Adrenal gland (tissue), 5 donors: ENCODE measurements around the gene DCUN1D2.

ENCODE experiments used
- CTCF ChIP-seq, 6 experiments: fragments of 450-650 bp in 4 of 6; fragments of 200-600 bp in 2 of 6; sonication (generic) in 1 of 6; IDR thresholded peaks; 1 replicate in 5 of 6; 2 replicates in 1 of 6; pipeline versions ENCODE4 v1.5.1 to v1.8.0; 2016 to 2021; ENCODE audit warnings: antibody characterized with exemption in 6 of 6, mild to moderate bottlenecking in 2 of 6, moderate library complexity in 1 of 6
- POLR2A ChIP-seq, 2 donors: fragments of 450-650 bp; IDR thresholded peaks; one replicate each; pipeline ENCODE4 v1.6.1; 2017; ENCODE audit warnings: antibody characterized with exemption in 2 of 2, mild to moderate bottlenecking in 2 of 2, moderate library complexity in 1 of 2
- donor health status: DM: no; HTN: no; CAD: no.

DNA sequence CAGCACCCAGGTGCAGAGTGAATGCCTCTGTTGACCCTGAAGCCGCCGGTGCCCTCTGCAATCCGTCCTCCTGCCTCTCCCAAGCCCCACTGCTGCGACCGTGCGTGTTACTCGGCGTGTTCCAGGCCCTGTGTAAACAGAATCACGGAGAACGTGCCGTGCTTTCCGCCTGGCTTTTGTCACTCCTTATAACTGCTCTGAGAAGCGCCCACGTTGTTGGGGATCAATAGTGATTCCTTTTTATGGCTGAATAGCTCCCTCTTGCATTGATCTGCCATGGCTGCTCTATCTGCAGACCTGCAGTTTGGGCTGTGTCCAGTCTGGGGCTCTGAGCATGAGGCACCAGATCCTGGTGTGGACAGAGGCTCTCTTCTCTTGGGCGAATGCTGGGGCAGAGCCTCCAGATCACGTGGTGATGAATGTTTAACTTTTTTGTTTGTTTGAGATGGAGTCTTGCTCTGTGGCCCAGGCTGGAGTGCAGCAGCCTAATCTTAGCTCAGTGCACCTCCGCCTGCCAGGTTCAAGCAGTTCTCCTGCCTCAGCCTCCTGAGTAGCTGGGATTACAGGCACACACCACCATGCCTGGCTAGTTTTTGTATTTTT is 53.0 kb downstream of the DCUN1D2 start:
- TF ChIP-seq CTCF (IDR thresholded peaks at IDR 0.05) (no peak), POLR2A (IDR thresholded peaks at IDR 0.05) (no peak)
